ENCODE data around the gene RAB20.

GRCh38 chr13:110496281-110496680 lies 65.2 kb downstream of the RAB20 start:
- TF ChIP-seq CTCF (IDR thresholded peaks at IDR 0.05; ENCODE audit: poor library complexity, severe bottlenecking) = no peak
- no peak for TF ChIP-seq POLR2AphosphoS5 (IDR thresholded peaks at IDR 0.05)
- no peak for TF ChIP-seq TAF1 (IDR thresholded peaks at IDR 0.05; ENCODE audit: low read depth)
- no peak for TF ChIP-seq RAD21 (conservative IDR thresholded peaks at IDR 0.05)
- TF ChIP-seq REST (IDR thresholded peaks at IDR 0.05; ENCODE audit: borderline replicate concordance) = no peak
- no peak for TF ChIP-seq MXI1 (conservative IDR thresholded peaks at IDR 0.05; ENCODE audit: poor library complexity, severe bottlenecking)
- no peak for TF ChIP-seq EP300 (conservative IDR thresholded peaks at IDR 0.05; ENCODE audit: poor library complexity, severe bottlenecking)
- no peak for TF ChIP-seq SMC3 (conservative IDR thresholded peaks at IDR 0.05; ENCODE audit: poor library complexity)
